Transverse colon (tissue), 4 donors: ENCODE measurements around the gene MGAT5B. TPM values are rescaled to one million over a fixed set of nuclear protein-coding genes. Genes with fewer than 3 reads are reported as not detected.
"Not testable (repeated sequence)": the region's sequence is repeated elsewhere in the genome, so short reads cannot be mapped to it uniquely, and the experiment has no call there.

Experiments
- DNase-seq: peaks from one replicate; pipeline ENCODE4 v3.0.0-alpha.2; 2019
- H3K27ac ChIP-seq, 4 donors: fragments of 200-600 bp; sonication (generic); 2 replicates each; pipeline ENCODE4 v1.5.1; 2016 to 2018; ENCODE audit warnings: inconsistent platforms in 4 of 4
- H3K27me3 ChIP-seq: fragments of 200-600 bp; sonication (generic); 2 replicates; pipeline ENCODE4 v1.5.1; 2017; ENCODE audit warnings: inconsistent platforms
- H3K36me3 ChIP-seq, 4 donors: fragments of 200-600 bp; sonication (generic); 2 replicates each; pipeline ENCODE4 v1.5.1; 2017 to 2019; ENCODE audit warnings: inconsistent platforms in 4 of 4
- H3K4me1 ChIP-seq, 4 donors: fragments of 200-600 bp; sonication (generic); 2 replicates each; pipeline ENCODE4 v1.5.1; 2017 to 2020; ENCODE audit warnings: inconsistent platforms in 4 of 4
- H3K4me3 ChIP-seq, 4 donors: fragments of 200-600 bp; sonication (generic); 1 replicate in 1 of 4; 2 replicates in 3 of 4; pipeline versions ENCODE4 v1.5.1 to v1.6.1; 2017 to 2019; ENCODE audit warnings: inconsistent platforms in 4 of 4
- H3K9me3 ChIP-seq, 2 donors: fragments of 200-600 bp; sonication (generic); 2 replicates each; pipeline ENCODE4 v1.5.1; 2017 to 2019; ENCODE audit warnings: inconsistent platforms in 2 of 2
- EP300 ChIP-seq: sonication (generic); formaldehyde crosslinking; IDR thresholded peaks from one replicate; pipeline ENCODE4 v1.6.1; 2017; ENCODE audit warnings: antibody characterized with exemption, low read depth
- POLR2A ChIP-seq: fragments of 450-650 bp; IDR thresholded peaks from one replicate; pipeline ENCODE4 v1.6.1; 2016; ENCODE audit warnings: antibody characterized with exemption, mild to moderate bottlenecking, moderate library complexity
- POLR2AphosphoS5 ChIP-seq, 3 donors: sonication (generic); formaldehyde crosslinking; IDR thresholded peaks; one replicate each; pipeline ENCODE4 v1.6.1; 2016; ENCODE audit warnings: antibody characterized with exemption in 3 of 3
- WGBS, 2 donors: methylation state at CpG; one replicate each; pipeline ENCODE4 v1.1.5; 2018; ENCODE audit warnings: low coverage in 1 of 2; 5-methylcytosine and 5-hydroxymethylcytosine counted together
- in situ Hi-C, 4 donors: fragments of 200-750 bp; cut with MboI; loops; one replicate each; pipeline versions ENCODE4 v1.15.0 to v1.15.1; 2017; ENCODE audit warnings: low sequenced_read_pairs in 3 of 4, low pct_ligation_motif_present in 1 of 4, low pct_unique_long_range_greater_than_20kb in 1 of 4
- intact Hi-C: fragments of 100-400 bp; cut with DNase I; formaldehyde crosslinking; loops from one replicate; pipeline ENCODE4 v1.15.1; 2023; ENCODE audit warnings: low total_unique reads
- total RNA-seq, 4 donors: library from RNA; depleted of rRNA; stranded (reverse); fragments of >200 nt; gene quantifications; one replicate each; pipeline ENCODE4 v1.1.0, GENCODE V29; 2016
- TF ChIP-seq, protein P1 (sequence below), 5 experiments: fragments of 200-600 bp in 3 of 5; fragments of 450-650 bp in 2 of 5; sonication (generic) in 3 of 5; IDR thresholded peaks; 1 replicate in 2 of 5; 2 replicates in 3 of 5; pipeline ENCODE4 v1.5.1; 2016 to 2017; ENCODE audit warnings: antibody characterized with exemption in 5 of 5, inconsistent platforms in 3 of 5, mild to moderate bottlenecking in 2 of 5, moderate library complexity in 1 of 5

The MGAT5B gene
- total RNA-seq, 4 donors from 2014 or later, result not detected

- Histone ChIP-seq H3K9me3 (no peaks in the 10 kb centered on the region), H3K27me3 (peaks cover 64% of the 10 kb centered on the region), H3K4me3 (no peak overlapping the region), H3K4me1 (peaks cover 0 to 10% (median 3%) of the 10 kb centered on the region in 4 donors), H3K27ac (no peak overlapping the region), H3K36me3 (no peaks in the 10 kb centered on the region)
- DNase-seq, result no peak
- intact Hi-C loops (no loop called here), in situ Hi-C loops (no loop called here)
- TF ChIP-seq POLR2A, result no peak
- WGBS, 2 donors, result 73% methylated on average over 4 of the region's 4 CpGs; no CpG with 5 or more reads in 1 of the 2 donors
These were observed 23.7 kb upstream of the MGAT5B start for GRCh38 chr17:76844485-76844829.

- TF ChIP-seq EP300 (no peak), POLR2A (no peak), POLR2AphosphoS5 (IDR thresholded peaks at IDR 0.05) (no peak)
- TF ChIP-seq, protein P1, sequence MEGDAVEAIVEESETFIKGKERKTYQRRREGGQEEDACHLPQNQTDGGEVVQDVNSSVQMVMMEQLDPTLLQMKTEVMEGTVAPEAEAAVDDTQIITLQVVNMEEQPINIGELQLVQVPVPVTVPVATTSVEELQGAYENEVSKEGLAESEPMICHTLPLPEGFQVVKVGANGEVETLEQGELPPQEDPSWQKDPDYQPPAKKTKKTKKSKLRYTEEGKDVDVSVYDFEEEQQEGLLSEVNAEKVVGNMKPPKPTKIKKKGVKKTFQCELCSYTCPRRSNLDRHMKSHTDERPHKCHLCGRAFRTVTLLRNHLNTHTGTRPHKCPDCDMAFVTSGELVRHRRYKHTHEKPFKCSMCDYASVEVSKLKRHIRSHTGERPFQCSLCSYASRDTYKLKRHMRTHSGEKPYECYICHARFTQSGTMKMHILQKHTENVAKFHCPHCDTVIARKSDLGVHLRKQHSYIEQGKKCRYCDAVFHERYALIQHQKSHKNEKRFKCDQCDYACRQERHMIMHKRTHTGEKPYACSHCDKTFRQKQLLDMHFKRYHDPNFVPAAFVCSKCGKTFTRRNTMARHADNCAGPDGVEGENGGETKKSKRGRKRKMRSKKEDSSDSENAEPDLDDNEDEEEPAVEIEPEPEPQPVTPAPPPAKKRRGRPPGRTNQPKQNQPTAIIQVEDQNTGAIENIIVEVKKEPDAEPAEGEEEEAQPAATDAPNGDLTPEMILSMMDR (IDR thresholded peaks at IDR 0.05), result no peak
- WGBS, 2 donors, result 48 to 70% methylated on average over 4 to 8 of the region's 8 CpGs
- DNase-seq, result no peak
- H3K4me1 ChIP-seq, result peaks cover 0 to 6% (median 2%) of the 10 kb centered on the region in 4 donors
- intact Hi-C loops, result no loop called here
- in situ Hi-C loops, result no loop called here
- H3K27me3 ChIP-seq, result peaks cover 64% of the 10 kb centered on the region
- no peaks in the 10 kb centered on the region for H3K36me3 ChIP-seq
- H3K4me3 ChIP-seq, result no peak overlapping the region
- no peaks in the 10 kb centered on the region for H3K9me3 ChIP-seq
- H3K27ac ChIP-seq, result no peak overlapping the region
These were observed 23.4 kb upstream of the MGAT5B start for GRCh38 chr17:76844846-76845245.

GRCh38 chr17:76845541-76846017, 22.6 kb upstream of the MGAT5B start:
- H3K9me3 ChIP-seq, result no peaks in the 10 kb centered on the region
- no peak for DNase-seq
- H3K27me3 ChIP-seq, result peaks cover 64% of the 10 kb centered on the region
- TF ChIP-seq POLR2AphosphoS5 (IDR thresholded peaks at IDR 0.05), result no peak
- TF ChIP-seq, protein P1 (IDR thresholded peaks at IDR 0.05), result no peak
- no peak for TF ChIP-seq POLR2A
- no peak for TF ChIP-seq EP300
- H3K4me1 ChIP-seq, result no peaks in the 10 kb centered on the region
- no peak overlapping the region for H3K27ac ChIP-seq
- no peaks in the 10 kb centered on the region for H3K36me3 ChIP-seq
- WGBS, 2 donors, result 57% methylated on average over 6 of the region's 6 CpGs; no CpG with 5 or more reads in 1 of the 2 donors
- H3K4me3 ChIP-seq, result no peak overlapping the region
- intact Hi-C loops (no loop called here), in situ Hi-C loops (no loop called here)

DNA sequence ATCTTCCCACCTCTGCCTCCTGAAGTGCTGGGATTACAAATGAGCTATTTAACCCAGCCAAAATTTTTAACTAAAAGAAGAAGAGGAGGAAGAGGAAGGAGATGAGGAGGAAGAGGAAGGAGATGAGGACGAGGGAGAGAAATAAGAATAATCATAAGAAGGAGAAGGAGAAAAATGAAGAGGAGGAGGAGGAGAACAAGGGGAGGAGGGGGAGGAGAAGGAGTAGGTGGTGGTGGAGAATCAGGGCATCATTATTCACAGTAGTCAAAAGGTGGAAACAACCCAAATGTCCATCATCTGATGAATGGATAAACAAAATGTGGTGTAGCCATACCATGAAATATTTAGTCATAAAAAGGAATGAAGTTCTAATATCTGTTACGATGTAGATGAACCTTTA, 21.2 kb upstream of the MGAT5B start:
- Histone ChIP-seq H3K9me3 (no peaks in the 10 kb centered on the region), H3K4me1 (no peaks in the 10 kb centered on the region), H3K27ac (no peak overlapping the region), H3K27me3 (peaks cover 61% of the 10 kb centered on the region), H3K36me3 (no peaks in the 10 kb centered on the region), H3K4me3 (no peak overlapping the region)
- no peak for DNase-seq
- WGBS, 2 donors, result 68 to 69% methylated on average over 2 of the region's 2 CpGs
- in situ Hi-C loops (no loop called here), intact Hi-C loops (no loop called here)
- TF ChIP-seq POLR2AphosphoS5 (IDR thresholded peaks at IDR 0.05), result no peak
- no peak for TF ChIP-seq EP300
- TF ChIP-seq, protein P1 (IDR thresholded peaks at IDR 0.05), result no peak
- no peak for TF ChIP-seq POLR2A

DNA sequence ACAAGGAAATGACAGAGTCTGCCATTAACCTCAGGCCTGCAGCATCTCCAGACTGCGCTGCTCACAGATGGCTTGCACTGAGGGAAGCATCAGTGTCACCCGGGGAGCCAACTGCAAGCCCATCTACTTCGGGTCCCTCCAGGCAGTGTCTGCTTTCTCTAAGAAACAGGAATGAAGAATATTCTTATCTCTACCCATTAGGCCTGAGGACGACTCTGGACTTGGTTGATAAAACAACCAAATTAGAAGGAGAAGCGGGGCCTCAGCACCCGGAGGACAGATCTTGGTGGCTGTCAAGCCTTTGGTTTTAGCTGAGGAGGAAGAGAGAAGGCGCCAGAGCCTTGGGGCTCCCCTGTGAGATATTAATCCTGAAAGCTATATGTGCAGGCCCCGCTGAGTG, 19.5 kb upstream of the MGAT5B start:
- H3K36me3 ChIP-seq, result no peaks in the 10 kb centered on the region
- no peak for DNase-seq
- no peaks in the 10 kb centered on the region for H3K9me3 ChIP-seq
- in situ Hi-C loops (no loop called here), intact Hi-C loops (no loop called here)
- no peaks in the 10 kb centered on the region for H3K4me1 ChIP-seq
- no peak overlapping the region for H3K4me3 ChIP-seq
- TF ChIP-seq POLR2A, result no peak
- TF ChIP-seq, protein P1 (IDR thresholded peaks at IDR 0.05), result no peak
- no peak for TF ChIP-seq POLR2AphosphoS5 (IDR thresholded peaks at IDR 0.05)
- H3K27me3 ChIP-seq, result peaks cover 58% of the 10 kb centered on the region
- 47 to 88% methylated on average over 3 to 8 of the region's 8 CpGs for WGBS, 2 donors
- no peak overlapping the region for H3K27ac ChIP-seq

GRCh38 chr17:76849160-76849559, 19.0 kb upstream of the MGAT5B start:
- H3K36me3 ChIP-seq, in situ Hi-C loops, H3K9me3 ChIP-seq, H3K27ac ChIP-seq, DNase-seq, H3K4me3 ChIP-seq, intact Hi-C loops, H3K4me1 ChIP-seq: not testable (repeated sequence)
- 90% methylated on average over 11 of the region's 11 CpGs; no CpG with 5 or more reads in 1 of the 2 donors for WGBS, 2 donors
- H3K27me3 ChIP-seq, result peaks cover 58% of the 10 kb centered on the region
